ENCODE data around the gene APELA.

APELA gene

GRCh38 chr4:164876700-164877324 is at the start of gene APELA:
Gene APELA, plus strand, starts transcription at chr4:164877178. Its CDS starts 154 bp downstream, at chr4:164877332.
- Mint-ChIP-seq H3K9me3 (peaks cover 3% of the 10 kb centered on the region), H3K27me3 (ENCODE audit: low read depth, poor library complexity) (no peaks in the 10 kb centered on the region), H3K4me1 (peaks cover 45% of the 10 kb centered on the region), H3K36me3 (ENCODE audit: low read depth) (no peaks in the 10 kb centered on the region), H3K27ac (peak within 1 kb of the TSS; percentile 84), H3K4me3 (peak within 1 kb of the TSS; percentile 81)
- peak; percentile 14 for DNase-seq
- no peak for TF ChIP-seq CTCF (IDR thresholded peaks at IDR 0.05)

- DNase-seq = no peak
- Mint-ChIP-seq H3K27ac (no peak overlapping the region), H3K4me1 (peaks cover 5% of the 10 kb centered on the region)
Measured at GRCh38 chr4:164828955-164829354, 48.0 kb upstream of the APELA start.

GRCh38 chr4:164846566-164846965 is 30.4 kb upstream of the APELA start:
- H3K9me3 Mint-ChIP-seq = peaks cover 2% of the 10 kb centered on the region
- no peak for TF ChIP-seq CTCF (IDR thresholded peaks at IDR 0.05)
- H3K36me3 Mint-ChIP-seq (ENCODE audit: low read depth) = no peaks in the 10 kb centered on the region
- DNase-seq = no peak
- H3K27ac Mint-ChIP-seq = peak overlapping the region; percentile 68
- H3K4me3 Mint-ChIP-seq = no peak overlapping the region
- H3K27me3 Mint-ChIP-seq (ENCODE audit: low read depth, poor library complexity) = no peaks in the 10 kb centered on the region
- H3K4me1 Mint-ChIP-seq = peaks cover 26% of the 10 kb centered on the region

More at GRCh38 chr4:164828955-164829354, 48.0 kb upstream of the APELA start:
- Mint-ChIP-seq H3K4me3 (no peak overlapping the region), H3K27me3 (ENCODE audit: low read depth, poor library complexity) (no peaks in the 10 kb centered on the region), H3K36me3 (ENCODE audit: low read depth) (no peaks in the 10 kb centered on the region), H3K9me3 (no peaks in the 10 kb centered on the region)
- no peak for TF ChIP-seq CTCF (IDR thresholded peaks at IDR 0.05)

- H3K27me3 Mint-ChIP-seq (ENCODE audit: low read depth, poor library complexity) = peaks cover 3% of the 10 kb centered on the region
- TF ChIP-seq CTCF (IDR thresholded peaks at IDR 0.05) = no peak
- peak overlapping the region; percentile 68 for H3K27ac Mint-ChIP-seq
- no peak overlapping the region for H3K4me3 Mint-ChIP-seq
- peaks cover 5% of the 10 kb centered on the region for H3K9me3 Mint-ChIP-seq
- H3K4me1 Mint-ChIP-seq = peaks cover 26% of the 10 kb centered on the region
- DNase-seq = no peak
- H3K36me3 Mint-ChIP-seq (ENCODE audit: low read depth) = no peaks in the 10 kb centered on the region
Measured at GRCh38 chr4:164847016-164847415, 30.0 kb upstream of the APELA start.

GRCh38 chr4:164847967-164848649 is 28.9 kb upstream of the APELA start:
- Mint-ChIP-seq H3K27me3 (ENCODE audit: low read depth, poor library complexity) (peaks cover 3% of the 10 kb centered on the region), H3K4me3 (no peak overlapping the region), H3K4me1 (peaks cover 26% of the 10 kb centered on the region), H3K27ac (no peak overlapping the region), H3K9me3 (peaks cover 5% of the 10 kb centered on the region), H3K36me3 (ENCODE audit: low read depth) (no peaks in the 10 kb centered on the region)
- TF ChIP-seq CTCF (IDR thresholded peaks at IDR 0.05) = no peak
- DNase-seq = no peak

- Mint-ChIP-seq H3K27me3 (ENCODE audit: low read depth, poor library complexity) (peaks cover 3% of the 10 kb centered on the region), H3K4me3 (no peak overlapping the region), H3K36me3 (ENCODE audit: low read depth) (no peaks in the 10 kb centered on the region), H3K4me1 (no peaks in the 10 kb centered on the region), H3K27ac (no peak overlapping the region), H3K9me3 (peaks cover 5% of the 10 kb centered on the region)
- DNase-seq = no peak
- no peak for TF ChIP-seq CTCF (IDR thresholded peaks at IDR 0.05)
Measured at GRCh38 chr4:164856396-164856795, 20.6 kb upstream of the APELA start.
